Stimulated activated CD8-positive, alpha-beta memory T cell treated with anti-CD3 and anti-CD28 coated beads, Interleukin-12 subunit alpha, Interleukin-12 subunit beta, amount 100 ng/mL, for 4 hours (primary cell): Measurements from ENCODE around the gene ABR.

ENCODE experiments used
- DNase-seq: peaks from one replicate; pipeline ENCODE4 v3.0.0-alpha.2; 2020; ENCODE audit warnings: low read depth

Gene ABR

GRCh38 chr17:958712-959451 lies 220.9 kb downstream of the ABR start:
- no peak for DNase-seq

GRCh38 chr17:957856-958421 lies 221.8 kb downstream of the ABR start:
- DNase-seq: no peak

GRCh38 chr17:956905-957304 lies 222.9 kb downstream of the ABR start:
- DNase-seq: no peak

- no peak for DNase-seq
Measured at GRCh38 chr17:954431-955164, 225.2 kb downstream of the ABR start.

GRCh38 chr17:953767-954166 lies 226.0 kb downstream of the ABR start:
- no peak for DNase-seq
